Thyroid gland (tissue), 4 donors: ENCODE measurements around the gene UNC13D.

Experiments
- CTCF ChIP-seq, 6 experiments: fragments of 200-600 bp in 3 of 6; fragments of 450-650 bp in 3 of 6; sonication (generic) in 3 of 6; IDR thresholded peaks; one replicate each; pipeline ENCODE4 v1.5.1; 2016 to 2019; ENCODE audit warnings: antibody characterized with exemption in 6 of 6, mild to moderate bottlenecking in 2 of 6, inconsistent platforms in 1 of 6, moderate library complexity in 1 of 6
- POLR2A ChIP-seq, 2 donors: fragments of 450-650 bp; IDR thresholded peaks; one replicate each; pipeline ENCODE4 v1.6.1; 2017; ENCODE audit warnings: antibody characterized with exemption in 2 of 2, mild to moderate bottlenecking in 2 of 2, moderate library complexity in 1 of 2

DNA sequence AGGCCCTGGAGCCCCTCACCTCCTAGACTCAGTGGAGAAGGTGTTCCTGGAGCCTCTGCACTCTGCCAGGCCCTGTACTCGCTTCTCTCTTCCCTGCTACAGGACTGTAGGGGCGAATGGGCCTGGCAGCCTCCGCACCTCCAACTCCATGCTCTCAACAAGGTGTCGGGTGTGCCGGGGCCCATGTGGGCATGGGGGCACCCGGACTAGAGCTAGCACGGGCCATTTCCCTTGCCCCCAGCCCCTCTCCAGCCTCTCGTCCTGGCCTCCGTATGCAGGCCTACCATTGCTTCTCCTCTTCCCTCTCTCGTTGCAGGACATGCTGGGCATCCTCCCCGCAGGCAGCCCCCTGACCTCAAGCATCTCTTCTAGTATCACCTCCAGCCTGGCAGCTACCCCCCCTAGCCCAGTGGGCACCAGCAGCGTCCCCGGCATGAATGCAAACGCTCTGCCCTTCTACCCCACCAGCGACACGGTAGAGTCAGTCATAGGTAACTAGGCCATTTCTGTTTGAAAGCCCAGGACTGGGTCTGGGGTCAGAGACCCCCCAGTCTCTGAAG is 25.8 kb downstream of the UNC13D start:
- TF ChIP-seq POLR2A (IDR thresholded peaks at IDR 0.05) (no peak), CTCF (IDR thresholded peaks at IDR 0.05) (no peak)
